ENCODE data around the gene TBX1. TPM values are rescaled to one million over a fixed set of nuclear protein-coding genes. Genes with fewer than 3 reads are reported as not detected.

The TBX1 gene
- total RNA-seq, 1 experiment from 2014 or later: 3.7 TPM

DNA sequence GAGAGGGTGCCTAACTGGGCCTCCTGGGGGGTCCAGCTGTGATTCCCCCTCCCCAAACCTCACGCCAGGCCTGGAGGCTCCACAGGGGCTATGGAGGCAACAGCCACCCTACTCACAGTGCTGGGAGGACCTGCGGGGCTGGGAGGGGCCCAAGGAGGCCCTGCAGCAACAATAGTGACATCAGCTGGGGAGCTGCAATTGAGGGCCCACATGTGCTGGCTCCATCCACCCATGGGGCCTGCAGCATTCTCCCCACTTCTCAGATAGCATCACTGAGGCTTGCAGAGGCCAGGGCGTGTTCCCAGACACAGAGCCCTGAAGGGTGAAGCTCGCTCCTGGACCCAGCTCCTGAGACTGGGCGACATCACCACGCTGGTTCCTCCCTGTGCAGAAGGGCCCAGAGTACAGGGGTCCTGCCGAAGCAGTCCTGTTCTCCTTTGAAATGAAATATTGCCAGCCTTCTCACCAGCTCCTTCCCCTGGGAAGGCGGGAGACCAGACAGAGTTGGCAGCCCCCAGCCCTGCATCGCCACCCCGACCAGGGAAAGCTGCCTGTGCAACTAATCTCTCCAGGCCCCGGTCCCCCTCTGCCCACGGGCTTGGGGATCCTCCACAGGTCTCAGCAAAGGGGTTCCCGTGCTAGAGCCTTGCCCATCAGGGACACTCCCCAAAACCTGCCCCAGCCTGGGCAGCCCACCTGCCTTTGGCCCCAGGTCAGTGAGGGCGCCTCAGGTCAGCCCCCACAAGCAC, 8.9 kb upstream of the TBX1 start:
- DNase-seq (ENCODE audit: low spot score): no peak

DNA sequence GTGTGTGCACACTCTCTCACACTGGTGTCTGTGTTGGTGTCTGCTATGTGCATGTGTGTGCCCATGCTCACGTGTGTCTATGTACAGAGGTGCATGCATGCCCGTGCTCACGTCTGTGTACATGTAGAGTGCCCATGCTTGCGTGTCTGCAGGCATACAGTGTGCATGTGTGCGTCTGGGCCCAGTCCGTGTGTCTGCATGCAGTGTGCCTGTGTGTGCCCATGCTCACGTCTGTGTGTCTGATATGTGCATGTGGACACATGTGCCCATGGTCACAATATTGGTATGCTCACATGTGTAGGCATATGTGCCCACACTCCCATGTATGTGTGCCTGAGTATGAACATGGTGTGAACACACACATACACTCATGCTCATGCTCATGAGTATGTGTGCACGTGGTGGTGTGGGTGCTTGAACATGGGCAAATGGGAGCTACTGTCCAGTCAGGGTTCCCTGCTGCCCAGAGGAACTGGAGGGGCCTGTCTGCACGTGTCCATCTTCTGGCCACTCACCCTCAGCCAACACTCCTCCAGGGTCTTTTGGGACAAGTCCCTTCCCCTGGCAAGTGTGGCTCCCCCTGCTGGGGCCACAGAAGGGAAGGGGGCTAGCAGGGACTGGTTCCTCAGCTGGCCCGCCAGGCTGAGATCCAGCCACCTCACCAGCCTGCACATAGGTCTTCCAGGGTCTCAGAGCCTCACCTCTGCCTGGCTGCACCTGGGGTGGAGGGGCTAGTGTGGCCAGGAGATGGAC, 7.3 kb upstream of the TBX1 start:
- DNase-seq (ENCODE audit: low spot score): no peak

DNA sequence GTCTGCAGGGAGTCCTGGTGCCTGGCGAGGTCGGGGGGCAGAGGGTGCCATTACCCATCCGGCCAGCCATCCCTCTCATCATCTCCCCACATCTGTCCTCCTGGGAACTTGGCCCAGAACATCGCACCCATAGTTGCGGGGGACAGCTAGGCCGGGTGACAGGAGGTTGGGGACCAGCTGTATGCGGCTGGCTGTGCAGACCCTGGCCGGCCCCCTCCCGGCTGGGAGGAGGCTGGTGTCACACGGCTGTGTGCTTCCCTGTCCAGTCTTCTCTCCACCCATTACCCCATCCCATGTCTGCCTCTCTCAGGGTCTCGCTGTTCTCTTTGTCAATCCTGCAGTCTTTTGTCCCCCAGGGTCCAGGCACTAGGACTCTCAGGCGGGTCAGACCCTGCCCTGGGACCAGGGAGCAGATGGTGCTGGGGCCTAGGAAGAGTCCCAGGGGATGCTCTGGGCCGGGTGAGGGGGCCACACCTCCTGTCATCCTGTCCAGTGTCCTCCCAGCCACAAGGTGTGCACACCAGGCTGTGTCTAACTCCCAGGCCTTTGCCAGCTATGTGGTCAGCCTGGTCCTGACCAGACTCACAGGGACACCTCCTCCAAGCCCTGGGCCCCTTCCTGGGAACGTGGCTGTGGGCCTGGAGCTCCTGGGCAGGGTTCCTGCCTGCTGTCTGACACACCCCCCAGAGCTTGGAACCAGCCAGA, 6.4 kb upstream of the TBX1 start:
- no peak for DNase-seq (ENCODE audit: low spot score)

DNA sequence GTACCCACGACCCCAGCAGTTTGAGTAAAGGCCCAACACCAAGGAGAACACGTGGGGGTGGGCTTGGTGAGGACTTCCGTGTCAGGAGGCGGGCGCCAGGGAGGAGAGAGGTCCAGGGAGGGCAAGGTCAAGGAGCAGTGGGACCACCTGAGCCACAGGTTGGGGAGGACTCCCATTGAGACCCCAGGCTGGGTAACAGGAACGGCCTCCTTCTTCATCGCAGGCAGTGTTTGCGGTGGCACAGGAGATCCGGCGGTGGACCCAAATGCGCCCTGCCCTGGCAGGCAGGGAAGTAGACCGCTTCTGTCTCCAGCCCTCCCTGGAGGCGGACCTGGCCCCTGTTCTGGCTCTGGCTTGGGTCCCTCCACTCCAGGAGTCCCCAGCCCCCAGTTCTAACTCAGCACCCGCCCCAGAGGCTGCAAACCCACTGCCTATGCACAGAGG, 5.9 kb upstream of the TBX1 start:
- DNase-seq (ENCODE audit: low spot score): no peak

DNA sequence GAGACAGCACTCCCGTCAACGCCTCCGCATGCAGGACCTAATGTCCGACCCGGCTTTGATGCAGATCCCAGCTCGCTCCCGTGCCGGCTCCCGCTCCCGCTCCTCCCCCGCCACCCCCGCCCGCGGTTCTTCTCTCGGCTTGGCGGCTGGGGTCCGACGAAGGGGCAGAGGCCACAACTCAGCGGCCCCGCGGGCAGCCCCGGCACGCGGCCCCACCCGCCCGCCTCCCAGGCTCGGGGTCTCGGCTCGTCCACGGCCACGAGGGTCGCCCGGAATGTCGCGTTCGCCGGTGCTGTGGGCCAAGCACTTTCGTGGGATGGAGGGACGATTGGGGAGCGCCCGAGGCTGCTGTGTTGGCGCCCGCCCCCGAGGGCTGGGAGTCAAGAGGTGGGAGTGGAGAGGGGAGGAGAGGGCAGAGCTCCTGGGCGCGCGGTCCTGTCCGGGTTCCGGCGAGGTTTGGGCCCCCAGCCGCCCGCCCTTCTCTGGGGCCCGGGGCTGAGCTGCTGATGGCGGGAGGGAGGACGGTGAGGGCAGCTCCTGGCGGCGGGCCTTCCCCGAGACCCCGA, 5.3 kb upstream of the TBX1 start:
- DNase-seq (ENCODE audit: low spot score): no peak

DNA sequence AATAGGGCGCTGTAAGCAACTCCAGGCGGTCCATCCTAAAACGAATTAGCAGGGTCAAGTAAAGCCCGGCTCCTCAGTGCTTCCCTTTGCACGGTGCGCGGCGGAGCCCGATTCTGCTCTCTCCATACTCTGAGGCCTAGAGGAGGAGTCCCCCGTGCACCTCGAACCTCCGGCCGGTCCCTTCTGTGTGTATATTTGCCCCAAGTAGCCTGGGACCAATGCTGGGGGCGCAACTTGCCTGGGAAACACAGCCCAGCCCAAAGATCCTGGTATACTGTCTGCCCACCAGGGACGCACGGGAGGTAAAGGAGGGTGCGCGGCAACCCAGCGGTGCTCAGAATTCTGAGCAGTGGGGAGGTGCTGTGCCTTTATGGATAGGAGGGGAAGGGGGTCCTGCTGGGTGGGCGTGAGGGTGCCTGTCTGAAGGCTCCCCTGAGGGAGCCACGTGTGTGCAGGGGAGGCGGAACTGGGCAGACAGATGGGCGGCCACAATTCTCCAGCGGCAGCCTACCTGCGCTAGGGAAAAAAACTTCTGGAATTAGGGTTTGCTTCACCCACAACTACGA, 4.8 kb upstream of the TBX1 start:
- no peak for DNase-seq (ENCODE audit: low spot score)

DNA sequence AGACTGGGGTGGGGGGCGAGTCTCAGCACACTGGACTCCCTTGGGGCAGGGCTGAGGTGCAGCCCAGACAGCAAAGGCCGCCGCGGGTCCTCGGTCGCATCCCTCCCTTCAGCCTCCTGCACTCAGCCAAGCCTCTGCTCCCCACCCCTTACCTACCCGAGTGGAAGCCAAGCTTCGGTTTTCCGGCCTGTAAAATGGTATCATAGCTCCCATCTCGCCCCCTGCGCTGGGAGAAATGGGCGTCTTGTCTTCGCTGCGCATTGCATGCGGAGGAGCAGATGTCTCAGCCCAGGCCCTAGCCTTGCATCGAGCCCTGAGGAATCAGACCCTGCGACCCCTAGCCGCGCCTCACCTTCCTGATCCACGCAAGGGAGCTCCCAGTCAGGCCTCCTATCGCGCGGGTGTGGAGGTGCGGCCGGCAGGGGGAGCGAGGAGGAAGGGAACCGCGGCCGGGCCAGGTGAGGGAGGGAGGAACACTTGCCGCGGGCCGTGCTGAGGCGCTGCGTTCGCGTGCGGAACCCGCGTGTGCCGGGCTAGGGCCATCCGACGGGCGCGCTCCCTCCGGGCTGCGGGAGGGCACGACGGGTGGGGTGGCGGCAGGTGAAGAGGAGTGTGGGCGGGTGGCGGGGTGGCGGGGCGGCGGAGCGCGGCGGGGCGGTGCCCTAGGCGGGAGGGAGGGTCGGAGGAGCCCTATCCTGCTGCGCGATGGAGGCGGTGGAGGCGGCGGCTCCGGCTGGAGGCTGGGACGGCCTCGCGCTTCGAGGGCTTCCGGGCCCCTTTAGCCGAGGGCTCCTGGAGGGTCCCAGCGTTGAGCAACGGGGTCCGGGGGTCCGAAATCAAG, 4.1 kb upstream of the TBX1 start:
- no peak for DNase-seq (ENCODE audit: low spot score)

DNA sequence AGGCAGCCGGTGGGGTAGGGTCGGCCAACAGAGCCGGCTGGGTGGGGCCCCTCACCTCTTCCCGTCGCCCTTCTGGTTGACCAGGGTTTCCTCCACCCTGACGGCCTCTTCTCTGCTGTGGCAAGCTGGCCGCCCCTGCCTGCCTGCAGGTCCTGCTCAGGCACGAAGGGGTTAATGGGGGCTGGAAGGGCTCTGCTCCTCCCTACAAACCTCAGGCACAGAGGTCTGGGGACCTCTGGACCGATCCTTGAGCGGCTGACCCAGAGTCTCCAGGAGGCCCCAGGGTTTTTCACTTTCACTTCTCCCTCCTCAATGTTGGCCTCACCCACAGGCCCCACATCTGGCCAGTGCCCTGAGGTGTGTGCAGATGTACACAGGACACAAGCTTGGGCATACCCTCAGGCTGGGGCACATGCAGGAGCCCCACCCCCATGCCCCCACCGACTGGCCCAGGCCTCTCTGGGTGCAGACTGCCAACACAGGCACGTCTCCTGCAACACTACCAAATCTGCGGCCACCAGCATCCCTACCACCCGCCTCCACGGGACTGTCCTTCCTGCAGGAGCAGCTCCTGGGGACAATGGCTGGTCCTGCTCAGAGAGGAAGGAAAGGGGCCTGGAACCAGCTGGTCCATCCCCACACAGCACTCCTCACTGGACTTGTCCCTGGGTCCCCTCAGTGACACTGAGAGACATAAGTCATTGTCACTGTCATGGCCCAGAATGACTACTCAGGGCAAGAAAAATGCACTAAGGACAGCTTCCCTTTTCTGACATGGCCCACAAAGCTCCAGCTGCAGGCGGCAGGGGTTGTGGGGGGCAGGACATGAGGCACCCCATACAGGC, 3.2 kb upstream of the TBX1 start:
- no peak for DNase-seq (ENCODE audit: low spot score)

DNA sequence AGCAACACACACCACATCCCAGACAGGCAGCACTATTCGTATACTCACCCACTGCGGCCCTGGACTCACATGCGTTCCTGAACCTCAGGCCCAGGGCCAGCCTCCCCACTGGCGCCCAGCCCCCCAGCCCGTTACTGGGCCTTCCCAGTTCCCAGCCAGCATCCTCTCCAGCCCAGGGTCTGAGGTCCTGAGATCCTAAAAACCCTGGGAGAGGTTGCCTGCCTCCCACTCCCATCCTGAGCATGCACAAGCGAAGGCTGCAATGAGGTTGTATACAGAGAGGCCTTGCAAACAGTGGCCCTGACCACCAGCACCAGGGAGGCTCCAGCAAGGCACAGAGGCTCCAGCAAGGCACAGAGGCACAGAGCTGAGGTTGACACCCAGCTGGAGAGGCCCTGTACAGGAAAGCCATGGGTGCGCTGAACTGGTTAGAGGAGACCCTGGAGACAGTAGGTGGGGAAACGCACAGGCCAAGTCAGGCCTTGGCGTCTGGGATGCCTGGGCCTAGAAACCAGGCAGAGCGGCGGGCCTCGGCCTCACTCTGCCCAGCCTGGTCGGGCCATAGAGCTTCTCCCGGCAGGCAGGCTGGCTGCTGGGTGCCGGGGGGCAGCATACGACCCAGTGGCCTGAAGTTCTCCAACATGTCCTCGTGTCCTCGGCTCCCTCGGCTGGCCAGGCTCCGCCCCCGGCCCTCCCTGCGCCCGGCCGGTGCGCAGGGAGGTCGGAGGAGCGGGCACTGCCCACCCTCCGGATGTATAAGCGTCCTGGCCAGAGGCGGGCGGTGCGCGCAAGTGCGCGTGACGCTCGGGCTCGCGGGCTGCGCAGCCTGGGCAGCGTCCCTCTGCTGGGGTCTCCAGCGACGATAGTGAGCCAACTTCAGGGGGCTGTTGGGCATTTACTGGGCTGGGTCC, 2.3 kb upstream of the TBX1 start:
- no peak for DNase-seq (ENCODE audit: low spot score)

DNA sequence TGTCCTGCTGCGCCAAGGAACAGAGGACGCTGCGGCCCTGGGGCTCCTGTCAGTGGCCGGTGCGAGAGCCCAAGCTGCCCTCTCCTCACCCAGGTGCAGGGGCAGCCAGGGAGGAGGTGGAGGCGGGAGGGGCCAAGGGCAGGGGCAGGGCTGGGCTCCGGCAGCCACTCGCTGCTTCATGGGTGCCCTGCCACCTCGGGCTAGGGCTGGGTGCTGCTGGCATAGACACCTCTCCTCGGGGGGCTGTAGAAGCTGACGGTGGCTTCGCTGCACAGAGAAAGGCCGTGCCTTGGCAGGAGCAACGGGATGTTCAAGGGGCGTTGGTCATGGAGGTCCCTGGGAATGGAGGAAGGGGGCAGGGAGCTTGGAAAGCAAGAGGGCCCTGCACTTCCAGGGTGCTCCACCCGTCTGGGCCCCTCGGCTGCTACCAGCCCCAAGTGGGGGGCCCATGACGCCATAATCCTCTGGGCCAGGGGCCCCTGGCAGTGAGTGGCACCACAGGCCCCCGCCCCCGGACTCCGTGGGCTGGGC, 1.6 kb upstream of the TBX1 start:
- no peak for DNase-seq (ENCODE audit: low spot score)

DNA sequence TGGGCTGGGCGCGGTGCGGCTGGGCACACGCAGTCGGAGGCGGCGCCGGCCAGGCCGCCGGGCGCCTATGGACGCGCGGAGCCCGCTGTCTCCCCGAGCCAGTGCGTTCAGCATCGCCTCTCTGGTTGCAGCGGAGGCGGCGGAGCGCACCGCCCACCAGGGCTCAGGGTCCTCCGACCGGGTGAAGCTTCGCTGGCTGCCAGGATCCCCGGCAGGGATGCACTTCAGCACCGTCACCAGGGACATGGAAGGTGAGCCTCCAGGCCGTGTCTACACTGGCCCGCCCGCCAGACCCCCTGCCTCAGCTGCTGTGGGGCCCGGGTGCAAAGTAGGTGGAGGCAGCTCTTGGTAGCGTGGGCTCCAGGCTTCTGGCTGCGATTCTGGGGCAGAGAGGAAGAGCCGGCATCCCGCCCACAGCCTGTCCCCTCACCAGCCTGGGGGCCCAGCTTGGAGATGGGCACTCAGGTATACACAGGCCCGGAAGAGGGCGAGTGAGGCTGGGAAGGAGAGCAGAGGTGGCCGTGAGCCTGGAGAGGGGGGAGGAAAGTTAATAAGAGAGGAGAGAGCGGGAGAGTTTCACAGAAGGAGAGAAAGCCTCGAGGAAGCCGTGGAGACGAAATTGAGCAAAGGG, 1.0 kb upstream of the TBX1 start:
- no peak for DNase-seq (ENCODE audit: low spot score)

DNA sequence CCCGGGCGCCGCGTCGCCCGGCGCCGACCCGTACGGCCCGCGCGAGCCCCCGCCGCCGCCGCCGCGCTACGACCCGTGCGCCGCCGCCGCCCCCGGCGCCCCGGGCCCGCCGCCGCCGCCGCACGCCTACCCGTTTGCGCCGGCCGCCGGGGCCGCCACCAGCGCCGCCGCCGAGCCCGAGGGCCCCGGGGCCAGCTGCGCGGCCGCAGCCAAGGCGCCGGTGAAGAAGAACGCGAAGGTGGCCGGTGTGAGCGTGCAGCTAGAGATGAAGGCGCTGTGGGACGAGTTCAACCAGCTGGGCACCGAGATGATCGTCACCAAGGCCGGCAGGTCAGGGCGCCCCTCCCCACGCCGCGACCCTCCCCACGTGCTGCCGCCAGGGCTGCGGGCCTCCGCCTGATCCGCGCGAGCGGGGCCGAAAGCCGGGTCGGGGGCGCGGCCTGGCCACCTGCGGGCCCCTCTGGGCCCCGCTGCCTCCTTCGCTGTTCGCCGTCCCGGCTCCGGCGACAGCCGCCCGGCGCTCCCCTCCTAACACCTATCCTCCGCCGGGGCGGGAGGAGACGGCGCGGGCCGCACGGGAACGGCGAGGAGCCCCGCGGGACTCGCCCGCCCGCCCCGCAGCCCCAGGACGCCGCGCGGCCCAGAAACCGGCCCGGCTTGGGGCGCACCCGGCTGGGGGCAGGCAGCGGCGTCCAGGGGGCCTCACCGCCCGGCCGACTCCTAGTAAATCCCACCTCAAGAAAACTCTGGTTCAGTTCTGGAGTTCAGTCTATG, 560 bp downstream of the TBX1 start:
- DNase-seq (ENCODE audit: low spot score): no peak

DNA sequence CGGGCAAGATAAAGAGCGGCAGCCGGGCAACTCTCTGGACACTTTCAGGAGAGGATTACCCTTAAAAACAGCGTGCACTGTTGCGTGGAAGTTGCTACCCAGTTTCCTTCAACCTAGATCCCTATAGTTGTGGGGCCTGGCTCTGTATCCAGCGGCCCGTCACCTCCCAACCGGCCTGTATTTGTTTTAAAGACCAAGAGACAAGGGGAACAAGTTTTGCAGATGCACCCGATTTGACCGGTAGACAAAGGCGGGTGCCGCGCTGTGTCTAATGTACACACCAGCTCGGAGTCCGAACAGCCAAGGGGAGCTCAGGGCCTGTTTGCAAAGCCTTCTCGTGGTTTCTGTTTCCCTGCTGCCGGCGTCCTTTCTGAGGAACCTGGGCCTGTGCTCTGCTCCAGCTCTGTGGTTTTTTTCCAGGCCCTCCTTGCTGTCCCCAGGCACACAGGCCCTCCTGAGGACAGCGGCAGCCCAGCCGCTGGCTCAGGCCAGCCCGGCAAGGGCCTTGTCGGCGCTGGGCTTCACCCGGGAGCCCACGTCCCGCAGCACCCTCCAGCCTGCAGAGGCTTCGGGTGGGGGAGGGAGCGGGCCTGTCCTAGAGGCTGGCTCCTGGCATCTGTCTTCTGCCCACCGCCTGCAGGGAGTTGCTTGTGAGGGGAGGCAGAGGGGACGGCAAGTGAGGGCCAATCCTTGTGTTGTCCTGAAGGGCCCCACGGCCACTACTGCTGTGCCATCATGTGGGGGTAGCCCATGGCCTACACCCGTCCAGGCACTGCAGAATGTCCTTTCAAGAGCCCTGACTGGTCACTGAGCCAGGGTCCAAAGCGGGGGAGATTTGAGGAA, 1.4 kb downstream of the TBX1 start:
- no peak for DNase-seq (ENCODE audit: low spot score)

DNA sequence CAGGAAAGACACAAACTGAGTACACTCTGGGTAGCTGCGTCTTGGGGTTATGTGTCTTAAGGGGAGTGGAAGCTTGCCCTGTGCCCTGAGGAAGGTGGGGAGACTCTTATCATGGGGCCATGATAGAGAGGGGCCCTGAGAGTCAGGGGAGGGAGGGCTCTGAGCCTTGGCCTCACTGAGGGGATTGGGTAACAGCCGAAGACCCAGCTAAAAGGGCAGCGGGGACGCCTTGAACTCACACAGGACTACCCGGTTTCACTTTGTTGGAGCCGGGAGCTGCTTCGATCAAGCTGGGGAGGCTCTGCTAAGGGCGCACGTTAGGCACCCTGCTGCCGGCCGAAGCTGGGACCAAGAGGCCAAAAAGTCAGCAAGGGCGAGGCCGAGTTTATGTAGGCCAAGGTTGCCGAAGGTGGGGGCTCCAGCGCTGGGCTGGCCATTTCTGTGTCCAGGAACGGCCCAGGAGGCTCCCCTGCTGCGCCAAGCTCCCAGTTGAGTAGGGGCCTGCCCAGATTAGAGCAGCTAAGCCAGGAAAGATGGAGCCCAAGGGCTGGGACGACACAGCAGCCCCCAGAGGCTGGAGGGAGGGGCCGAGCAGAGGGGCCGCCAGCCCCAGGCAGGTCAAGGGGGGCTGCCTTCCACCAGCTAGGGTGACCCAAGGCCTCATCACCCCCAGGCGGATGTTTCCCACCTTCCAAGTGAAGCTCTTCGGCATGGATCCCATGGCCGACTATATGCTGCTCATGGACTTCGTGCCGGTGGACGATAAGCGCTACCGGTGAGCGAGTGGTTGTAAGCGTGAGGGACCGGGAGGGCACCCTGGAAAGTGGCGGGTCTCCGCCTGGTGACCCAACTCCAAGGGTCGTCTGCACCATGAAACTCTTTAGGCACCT, 2.2 kb downstream of the TBX1 start:
- no peak for DNase-seq (ENCODE audit: low spot score)

DNA sequence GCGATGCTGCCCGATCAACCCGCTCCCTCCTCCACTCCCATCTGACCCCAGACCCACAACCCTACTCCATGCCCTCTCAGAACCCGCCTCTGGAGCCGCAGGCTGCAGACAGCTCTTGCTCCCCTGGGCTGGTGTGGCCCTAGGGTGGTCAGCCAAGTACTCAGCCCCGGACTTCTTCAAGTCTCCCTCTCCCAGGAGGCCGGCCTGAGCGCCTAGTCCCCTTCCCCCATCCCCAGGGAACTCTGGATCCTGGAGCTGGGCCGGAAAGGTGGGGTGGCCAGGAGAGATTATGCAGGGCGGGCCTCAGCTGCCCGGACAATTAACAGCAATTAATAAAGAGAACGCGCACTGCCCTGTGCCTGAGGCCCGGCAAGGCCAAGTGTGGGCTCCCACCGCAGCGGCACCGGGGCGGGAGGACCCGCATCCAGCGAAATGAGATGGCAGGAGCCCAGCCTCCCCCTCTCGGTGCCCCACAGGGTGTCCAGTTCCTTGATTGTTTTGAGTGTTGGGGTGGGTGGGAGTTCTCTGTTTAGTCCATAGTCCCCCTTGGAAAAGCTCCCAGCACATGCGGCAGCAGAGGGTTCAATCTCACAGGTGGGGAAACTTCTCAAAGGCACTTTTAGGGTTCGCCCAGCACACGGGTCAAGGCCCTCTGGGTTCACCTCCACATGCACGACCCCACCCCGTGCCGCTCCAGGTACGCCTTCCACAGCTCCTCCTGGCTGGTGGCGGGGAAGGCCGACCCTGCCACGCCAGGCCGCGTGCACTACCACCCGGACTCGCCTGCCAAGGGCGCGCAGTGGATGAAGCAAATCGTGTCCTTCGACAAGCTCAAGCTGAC, 3.1 kb downstream of the TBX1 start:
- DNase-seq (ENCODE audit: low spot score): no peak

All from A172 (cell line).